Natural killer cell (primary cell): ENCODE measurements around the gene AZIN2. TPM values are rescaled to one million over a fixed set of nuclear protein-coding genes. Genes with fewer than 3 reads are reported as not detected.

Experiments
- ATAC-seq, 3 donors: fragments of 150-1000 bp in 2 of 3; fragments of 200-7000 bp in 1 of 3; cut with Tn5 transposase; 1 replicate in 1 of 3; 2 replicates in 2 of 3; pipeline ENCODE4 v1.10.0; 2021; ENCODE audit warnings: mild to moderate bottlenecking in 2 of 3, moderate library complexity in 2 of 3
- DNase-seq, 2 donors: peaks; one replicate each; pipeline versions ENCODE4 v3.0.0 to v3.0.0-alpha.2; 2013 to 2021; ENCODE audit warnings: mixed read lengths in 1 of 2
- H3K27ac ChIP-seq: one replicate; pipeline ENCODE4 v1.5.1; 2013; ENCODE audit warnings: mild to moderate bottlenecking, low read length
- H3K27me3 ChIP-seq: one replicate; pipeline ENCODE4 v1.6.1; 2013; ENCODE audit warnings: low read length; ENCODE audit not compliant: control insufficient read depth, insufficient read depth
- H3K36me3 ChIP-seq: one replicate; pipeline ENCODE4 v1.6.1; 2013; ENCODE audit warnings: low read length; ENCODE audit not compliant: control insufficient read depth, insufficient read depth
- H3K4me1 ChIP-seq: one replicate; pipeline ENCODE4 v1.6.1; 2013; ENCODE audit warnings: low read length; ENCODE audit not compliant: control insufficient read depth, insufficient read depth
- H3K4me3 ChIP-seq: one replicate; pipeline ENCODE4 v1.5.1; 2013; ENCODE audit warnings: low read length
- H3K9me3 ChIP-seq: one replicate; pipeline ENCODE4 v1.6.1; 2013; ENCODE audit warnings: low read length; ENCODE audit not compliant: control insufficient read depth, insufficient read depth
- H3K27ac Mint-ChIP-seq, 2 donors: one replicate each; pipeline ENCODE4 v1.8.0; 2022; ENCODE audit warnings: mild to moderate bottlenecking in 2 of 2, mixed read lengths in 2 of 2, moderate library complexity in 1 of 2
- H3K27me3 Mint-ChIP-seq, 2 donors: one replicate each; pipeline ENCODE4 v1.8.0; 2022; ENCODE audit warnings: low read depth in 2 of 2, mixed read lengths in 2 of 2
- H3K36me3 Mint-ChIP-seq: one replicate; pipeline ENCODE4 v1.8.0; 2022; ENCODE audit warnings: mixed read lengths
- H3K4me1 Mint-ChIP-seq, 2 donors: one replicate each; pipeline ENCODE4 v1.8.0; 2022; ENCODE audit warnings: mixed read lengths in 2 of 2
- H3K4me3 Mint-ChIP-seq: one replicate; pipeline ENCODE4 v1.8.0; 2022; ENCODE audit warnings: mild to moderate bottlenecking, moderate library complexity, mixed read lengths
- H3K9me3 Mint-ChIP-seq, 2 donors: one replicate each; pipeline ENCODE4 v1.8.0; 2022; ENCODE audit warnings: mixed read lengths in 2 of 2
- WGBS: methylation state at CpG from one replicate; pipeline ENCODE4 v1.1.7; 2013; ENCODE audit warnings: missing lambda C conversion rate; ENCODE audit not compliant: insufficient coverage; 5-methylcytosine and 5-hydroxymethylcytosine counted together
- intact Hi-C: fragments of 100-400 bp; cut with micrococcal nuclease; formaldehyde crosslinking; loops from one replicate; pipeline ENCODE4 v1.14.2; 2022
- total RNA-seq, 4 donors: library from RNA; stranded (reverse); fragments of 120-200 nt in 1 of 4; gene quantifications; one replicate each; pipeline versions ENCODE4 v1.2.3 to v1.2.4, GENCODE V29; 2013 to 2022
- TF ChIP-seq, protein P1 (sequence below): fragments of 200-600 bp; IDR thresholded peaks from one replicate; pipeline ENCODE4 v1.8.0; 2022; ENCODE audit warnings: antibody characterized with exemption

The AZIN2 gene
- total RNA-seq, 3 donors from 2014 or later (not counting 1 experiment from before 2014, with no cell fraction given), result 1.9 to 5.1 (median 4.1) TPM

DNA sequence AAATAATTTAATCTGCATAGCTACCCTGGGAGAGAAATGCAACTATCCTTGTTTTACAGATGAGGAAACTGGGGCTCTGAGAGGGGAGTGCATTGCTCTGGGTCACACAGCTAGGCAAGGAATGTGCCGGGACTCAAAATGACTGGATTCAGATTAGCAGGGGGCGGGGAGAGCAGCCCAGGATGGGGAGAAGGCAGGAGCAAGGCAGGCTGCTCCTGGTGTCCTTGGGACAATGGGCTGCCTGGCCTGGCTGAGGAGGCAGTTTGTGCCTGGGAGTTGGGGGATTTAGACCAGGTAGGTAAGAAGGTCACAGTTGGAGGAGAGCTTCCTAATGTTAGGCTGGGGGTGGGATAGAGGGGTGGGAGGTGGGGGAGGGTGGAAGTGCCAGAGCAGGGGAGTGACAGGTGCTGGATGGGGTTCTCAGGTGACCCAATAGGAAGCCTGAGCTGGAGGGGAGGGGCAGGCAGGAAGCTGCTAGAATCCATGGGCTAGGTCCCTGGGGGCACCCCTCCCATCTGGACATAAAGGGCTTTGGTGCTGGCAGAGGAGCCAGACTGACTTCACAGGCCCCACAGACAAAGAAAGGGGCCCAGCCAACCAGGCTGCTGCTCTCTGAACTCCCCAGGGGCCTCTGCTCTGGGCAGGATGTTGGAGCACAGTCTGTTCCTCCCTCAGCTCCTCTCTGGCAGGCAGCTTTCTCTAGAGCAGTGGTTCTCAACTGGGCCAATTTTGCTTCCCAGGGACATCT lies 71.9 kb downstream of the AZIN2 start:
- Histone ChIP-seq H3K4me3 (no peak overlapping the region), H3K9me3 (no peaks in the 10 kb centered on the region), H3K27ac (no peak overlapping the region), H3K27me3 (no peaks in the 10 kb centered on the region), H3K36me3 (peaks cover 15% of the 10 kb centered on the region), H3K4me1 (no peaks in the 10 kb centered on the region)
- Mint-ChIP-seq H3K4me3 (no peak overlapping the region), H3K9me3 (no peaks in the 10 kb centered on the region), H3K36me3 (no peaks in the 10 kb centered on the region), H3K27ac (no peak overlapping the region), H3K4me1 (peaks cover 0 to 11% of the 10 kb centered on the region in 2 donors), H3K27me3 (no peaks in the 10 kb centered on the region)
- DNase-seq (no peak), ATAC-seq (no peak)
- WGBS, result 70% methylated on average over 2 of the region's 2 CpGs
- TF ChIP-seq, protein P1, sequence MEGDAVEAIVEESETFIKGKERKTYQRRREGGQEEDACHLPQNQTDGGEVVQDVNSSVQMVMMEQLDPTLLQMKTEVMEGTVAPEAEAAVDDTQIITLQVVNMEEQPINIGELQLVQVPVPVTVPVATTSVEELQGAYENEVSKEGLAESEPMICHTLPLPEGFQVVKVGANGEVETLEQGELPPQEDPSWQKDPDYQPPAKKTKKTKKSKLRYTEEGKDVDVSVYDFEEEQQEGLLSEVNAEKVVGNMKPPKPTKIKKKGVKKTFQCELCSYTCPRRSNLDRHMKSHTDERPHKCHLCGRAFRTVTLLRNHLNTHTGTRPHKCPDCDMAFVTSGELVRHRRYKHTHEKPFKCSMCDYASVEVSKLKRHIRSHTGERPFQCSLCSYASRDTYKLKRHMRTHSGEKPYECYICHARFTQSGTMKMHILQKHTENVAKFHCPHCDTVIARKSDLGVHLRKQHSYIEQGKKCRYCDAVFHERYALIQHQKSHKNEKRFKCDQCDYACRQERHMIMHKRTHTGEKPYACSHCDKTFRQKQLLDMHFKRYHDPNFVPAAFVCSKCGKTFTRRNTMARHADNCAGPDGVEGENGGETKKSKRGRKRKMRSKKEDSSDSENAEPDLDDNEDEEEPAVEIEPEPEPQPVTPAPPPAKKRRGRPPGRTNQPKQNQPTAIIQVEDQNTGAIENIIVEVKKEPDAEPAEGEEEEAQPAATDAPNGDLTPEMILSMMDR, result no peak
- intact Hi-C loops, result no loop called here

DNA sequence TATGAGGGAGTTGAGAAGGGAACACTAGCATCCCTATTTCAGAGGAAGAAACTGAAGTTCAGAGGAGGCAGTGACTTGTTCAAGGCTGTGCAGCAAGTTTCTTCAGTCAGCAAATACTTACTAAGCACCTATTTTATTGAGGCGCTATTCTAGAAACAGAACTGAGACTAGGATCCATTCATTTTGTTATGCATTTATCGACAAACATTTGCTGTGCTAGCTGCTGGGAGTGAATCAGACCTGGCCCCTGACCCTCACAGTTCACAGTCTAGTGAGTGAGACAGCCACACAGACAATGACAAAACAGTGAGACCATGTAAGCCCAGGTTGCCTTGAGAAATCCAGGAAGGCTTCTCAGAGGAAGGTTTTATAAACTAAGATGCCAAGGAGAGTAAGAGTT lies 72.7 kb downstream of the AZIN2 start:
- Mint-ChIP-seq H3K9me3 (no peaks in the 10 kb centered on the region), H3K4me1 (peaks cover 0 to 16% of the 10 kb centered on the region in 2 donors), H3K27me3 (no peaks in the 10 kb centered on the region), H3K27ac (no peak overlapping the region), H3K36me3 (no peaks in the 10 kb centered on the region), H3K4me3 (no peak overlapping the region)
- 89% methylated on average over 2 of the region's 2 CpGs for WGBS
- ATAC-seq (no peak), DNase-seq (no peak)
- Histone ChIP-seq H3K36me3 (peaks cover 18% of the 10 kb centered on the region), H3K27ac (no peak overlapping the region), H3K4me3 (no peak overlapping the region), H3K27me3 (no peaks in the 10 kb centered on the region), H3K9me3 (no peaks in the 10 kb centered on the region), H3K4me1 (no peaks in the 10 kb centered on the region)
- intact Hi-C loops, result no loop called here
- TF ChIP-seq, protein P1, result no peak

DNA sequence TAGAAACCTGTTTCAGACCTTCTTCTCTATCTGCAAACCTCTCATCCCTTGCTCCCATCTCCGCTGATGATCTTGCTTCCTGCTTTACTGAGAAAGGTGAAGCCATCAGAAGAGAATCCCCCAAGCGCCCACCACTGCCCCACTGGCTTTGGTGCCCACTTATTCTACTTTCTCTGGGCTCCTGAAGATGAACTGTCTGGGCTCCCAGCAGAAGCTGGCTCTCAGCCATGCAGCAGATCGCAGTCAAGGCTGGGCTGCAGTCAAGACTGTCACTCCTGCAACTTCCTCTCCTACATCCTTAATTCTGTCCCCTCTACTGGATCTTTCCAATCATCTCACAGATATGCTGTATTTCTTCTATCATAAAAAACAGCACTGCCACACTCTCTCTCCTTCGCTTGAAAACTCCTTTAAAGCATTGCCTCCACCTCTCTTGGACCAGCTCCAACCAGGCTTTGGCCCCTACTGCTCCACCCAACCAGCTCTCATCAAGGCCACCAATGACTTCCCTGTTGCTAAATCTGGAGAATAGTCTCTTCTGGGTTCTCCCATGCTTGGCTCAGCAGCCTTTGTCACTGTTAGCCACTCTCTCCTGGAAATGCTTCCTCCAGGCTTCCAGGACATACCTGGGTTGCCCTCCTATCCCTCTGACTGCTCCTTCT lies 75.1 kb downstream of the AZIN2 start:
- TF ChIP-seq, protein P1, result no peak
- no peaks in the 10 kb centered on the region for H3K36me3 Mint-ChIP-seq
- H3K27me3 Mint-ChIP-seq, result no peaks in the 10 kb centered on the region
- intact Hi-C loops, result no loop called here
- Histone ChIP-seq H3K4me1 (no peaks in the 10 kb centered on the region), H3K27me3 (no peaks in the 10 kb centered on the region), H3K27ac (no peak overlapping the region), H3K4me3 (no peak overlapping the region), H3K9me3 (no peaks in the 10 kb centered on the region), H3K36me3 (peaks cover 23% of the 10 kb centered on the region)
- peaks cover 0 to 16% of the 10 kb centered on the region in 2 donors for H3K4me1 Mint-ChIP-seq
- no peak overlapping the region for H3K4me3 Mint-ChIP-seq
- ATAC-seq (no peak), DNase-seq (no peak)
- H3K27ac Mint-ChIP-seq, result no peak overlapping the region
- H3K9me3 Mint-ChIP-seq, result no peaks in the 10 kb centered on the region
- 90% methylated on average over 4 of the region's 4 CpGs for WGBS
